Aorta (tissue), 5 donors: ENCODE measurements around the gene NTSR1. TPM values are rescaled to one million over a fixed set of nuclear protein-coding genes. Genes with fewer than 3 reads are reported as not detected.

Experiments used
- ATAC-seq: fragments of 200-7000 bp; cut with Tn5 transposase; one replicate; pipeline ENCODE4 v1.9.1; 2022; ENCODE audit warnings: moderate library complexity; ENCODE audit not compliant: low FRiP score
- DNase-seq, 2 donors: peaks; one replicate each; pipeline ENCODE4 v3.0.0-alpha.2; 2020
- H3K27ac ChIP-seq, 2 donors: one replicate each; pipeline ENCODE4 v1.5.1; 2013; ENCODE audit warnings: low read length in 2 of 2, mild to moderate bottlenecking in 2 of 2, moderate library complexity in 2 of 2, control low read depth in 1 of 2, inconsistent platforms in 1 of 2, low read depth in 1 of 2
- H3K27me3 ChIP-seq, 2 donors: one replicate each; pipeline ENCODE4 v1.6.1; 2013; ENCODE audit warnings: control low read depth in 1 of 2, low read length in 1 of 2, mild to moderate bottlenecking in 1 of 2, moderate library complexity in 1 of 2; ENCODE audit not compliant: insufficient read depth in 2 of 2, control insufficient read depth in 1 of 2
- H3K36me3 ChIP-seq, 2 donors: one replicate each; pipeline ENCODE4 v1.6.1; 2013; ENCODE audit warnings: control low read depth in 1 of 2, low read length in 1 of 2, mild to moderate bottlenecking in 1 of 2; ENCODE audit not compliant: insufficient read depth in 2 of 2, control insufficient read depth in 1 of 2
- H3K4me1 ChIP-seq, 2 donors: one replicate each; pipeline ENCODE4 v1.6.1; 2013; ENCODE audit warnings: low read length in 2 of 2, control low read depth in 1 of 2, mild to moderate bottlenecking in 1 of 2, moderate library complexity in 1 of 2; ENCODE audit not compliant: insufficient read depth in 2 of 2, control insufficient read depth in 1 of 2
- H3K4me3 ChIP-seq, 2 donors: one replicate each; pipeline ENCODE4 v1.5.1; 2013; ENCODE audit warnings: low read length in 2 of 2, control low read depth in 1 of 2, mild to moderate bottlenecking in 1 of 2
- H3K9me3 ChIP-seq: one replicate; pipeline ENCODE4 v1.6.1; 2013; ENCODE audit warnings: mild to moderate bottlenecking, low read length; ENCODE audit not compliant: control insufficient read depth
- WGBS, 2 donors: extraction: QIAGEN DNeasy Blood & Tissue Kit; methylation state at CpG; one replicate each; pipeline ENCODE4 v1.1.7; 2013; 5-methylcytosine and 5-hydroxymethylcytosine counted together
- intact Hi-C, 2 donors: fragments of 100-400 bp; cut with DNase I; formaldehyde crosslinking; loops; one replicate each; pipeline versions ENCODE4 v1.14.2 to v1.15.0; 2022
- polyA plus RNA-seq, 2 donors: library from polyadenylated mRNA; stranded (reverse); fragments of 200-250 nt; gene quantifications; one replicate each; pipeline ENCODE4 v1.2.3, GENCODE V29; 2013
- total RNA-seq, 2 donors: library from RNA; stranded (reverse); fragmentation: NEBNext Ultra II Directional; extraction: Animal tissue kit (Norgen Biotek cat#: 25700); gene quantifications; one replicate each; pipeline ENCODE4 v1.2.1, GENCODE V29; 2021
- donor health status: healthy with polysubstance abuse.
- donor health status: Bipolar disorder and iron deficiency.
- donor health status: DM: no; HTN: no; CAD: no.
- donor health status: DM: no; HTN: no; CAD: no.
- donor health status: DM: yes; HTN: yes; CAD: no.

The NTSR1 gene
- total and polyA plus RNA-seq, 4 donors: not detected

DNA sequence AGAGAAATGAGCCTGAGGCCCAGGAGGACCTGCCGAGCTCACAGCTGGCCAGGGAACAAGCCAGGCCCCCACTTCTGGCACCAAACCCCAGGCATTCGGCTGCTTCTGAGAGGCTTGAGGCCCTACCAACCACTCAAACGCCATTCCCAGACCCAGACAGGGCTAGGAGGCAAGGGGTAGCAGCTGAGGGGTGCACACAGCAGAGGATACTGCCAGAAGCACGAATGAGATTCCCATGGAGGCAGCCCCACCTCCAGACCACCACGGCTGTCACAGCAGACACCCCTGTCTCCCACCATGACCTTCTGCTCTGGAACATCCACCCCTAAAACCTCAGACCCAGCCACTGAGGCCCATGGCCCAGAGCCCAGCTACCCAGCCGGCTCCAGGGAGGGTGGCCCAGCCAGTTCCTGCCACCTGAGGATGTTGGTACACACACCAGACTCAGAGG, 36.1 kb downstream of the NTSR1 start:
- 62% methylated on average over 6 of the region's 6 CpGs for WGBS, 2 donors
- H3K27ac ChIP-seq: no peak overlapping the region
- no peaks in the 10 kb centered on the region for H3K9me3 ChIP-seq
- DNase-seq (peak; percentile 26 to 57), ATAC-seq (no peak)
- H3K4me1 ChIP-seq: no peaks in the 10 kb centered on the region
- intact Hi-C loops: loop anchor here in 1 of 2 donors (5.0 kb wide), 1 partner anchor 52 kb away; no protein-coding TSS in a partner anchor
- H3K4me3 ChIP-seq: no peak overlapping the region
- no peaks in the 10 kb centered on the region for H3K27me3 ChIP-seq
- H3K36me3 ChIP-seq: no peaks in the 10 kb centered on the region

- WGBS, 2 donors: 86 to 88% methylated on average over 11 of the region's 11 CpGs
- H3K27me3 ChIP-seq: no peaks in the 10 kb centered on the region
- ATAC-seq: no peak
Observed at GRCh38 chr20:62745279-62745951, 36.8 kb downstream of the NTSR1 start.

DNA sequence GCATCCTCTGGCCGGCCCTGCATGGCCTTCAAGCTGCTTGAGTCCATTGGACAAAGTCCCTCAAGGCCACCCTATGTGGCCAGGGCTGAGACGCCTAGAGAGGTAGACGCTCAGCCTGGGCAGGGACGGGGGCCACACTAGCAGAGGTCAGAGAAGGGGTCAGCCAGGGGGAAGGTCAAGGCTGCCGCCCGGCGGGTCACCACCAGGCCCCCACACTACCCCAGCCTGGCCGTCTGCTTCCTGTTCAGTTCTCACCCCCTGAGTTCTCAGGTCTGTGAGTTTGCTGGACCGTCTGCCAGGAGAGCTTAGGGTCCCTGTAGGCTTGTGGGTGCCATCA, 37.3 kb downstream of the NTSR1 start:
- H3K36me3 ChIP-seq: no peaks in the 10 kb centered on the region
- intact Hi-C loops: loop anchor here in 1 of 2 donors (5.0 kb wide), 1 partner anchor 54 kb away; no protein-coding TSS in a partner anchor
- no peaks in the 10 kb centered on the region for H3K9me3 ChIP-seq
- no peaks in the 10 kb centered on the region for H3K27me3 ChIP-seq
- 91% methylated on average over 9 of the region's 9 CpGs for WGBS, 2 donors
- ATAC-seq: no peak
- no peak overlapping the region for H3K4me3 ChIP-seq
- H3K4me1 ChIP-seq: no peaks in the 10 kb centered on the region
- no peak overlapping the region for H3K27ac ChIP-seq
- peak; percentile 26 to 66 for DNase-seq

More at GRCh38 chr20:62745279-62745951, 36.8 kb downstream of the NTSR1 start:
- Histone ChIP-seq H3K4me1 (no peaks in the 10 kb centered on the region), H3K36me3 (no peaks in the 10 kb centered on the region), H3K4me3 (no peak overlapping the region), H3K27ac (no peak overlapping the region), H3K9me3 (no peaks in the 10 kb centered on the region)
- no peak for DNase-seq
- intact Hi-C loops: loop anchor here in 1 of 2 donors (5.0 kb wide), 1 partner anchor 53 kb away; no protein-coding TSS in a partner anchor

DNA sequence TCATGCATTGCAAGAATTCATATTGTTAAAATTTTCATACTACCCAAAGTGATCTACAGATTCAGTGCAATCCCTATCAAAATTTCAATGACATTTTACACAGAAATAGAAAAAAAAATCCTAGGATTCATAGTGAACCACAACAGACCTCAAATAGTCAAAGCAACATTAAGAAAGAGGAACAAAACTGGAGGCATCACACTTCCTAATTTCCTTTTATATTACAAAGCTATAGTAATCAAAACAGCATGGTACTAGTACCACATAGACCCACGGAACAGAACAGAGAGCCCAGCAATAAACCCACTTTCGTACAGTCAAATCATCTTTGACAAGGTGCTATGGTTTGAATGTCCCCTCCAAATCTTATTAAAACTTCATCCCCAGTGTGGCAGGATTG, 39.7 kb downstream of the NTSR1 start:
- H3K36me3 ChIP-seq: no peaks in the 10 kb centered on the region
- intact Hi-C loops: loop anchor here in 1 of 2 donors (5.0 kb wide), 1 partner anchor 56 kb away; no protein-coding TSS in a partner anchor
- H3K4me3 ChIP-seq: no peak overlapping the region
- no peaks in the 10 kb centered on the region for H3K9me3 ChIP-seq
- DNase-seq (no peak), ATAC-seq (no peak)
- H3K27me3 ChIP-seq: no peaks in the 10 kb centered on the region
- H3K27ac ChIP-seq: no peak overlapping the region
- H3K4me1 ChIP-seq: no peaks in the 10 kb centered on the region
- WGBS, 2 donors: 92% methylated on average over 2 of the region's 2 CpGs

- intact Hi-C loops: loop anchor here in 1 of 2 donors (5.0 kb wide), 1 partner anchor 58 kb away; no protein-coding TSS in a partner anchor
- 67 to 81% methylated on average over 27 of the region's 27 CpGs for WGBS, 2 donors
- Histone ChIP-seq H3K9me3 (no peaks in the 10 kb centered on the region), H3K27ac (no peak overlapping the region), H3K27me3 (no peaks in the 10 kb centered on the region), H3K4me3 (no peak overlapping the region), H3K4me1 (no peaks in the 10 kb centered on the region), H3K36me3 (no peaks in the 10 kb centered on the region)
- DNase-seq: peak in 1 of 2 donors; percentile 41
- ATAC-seq: no peak
Observed at GRCh38 chr20:62749851-62750445, 41.3 kb downstream of the NTSR1 start.

DNA sequence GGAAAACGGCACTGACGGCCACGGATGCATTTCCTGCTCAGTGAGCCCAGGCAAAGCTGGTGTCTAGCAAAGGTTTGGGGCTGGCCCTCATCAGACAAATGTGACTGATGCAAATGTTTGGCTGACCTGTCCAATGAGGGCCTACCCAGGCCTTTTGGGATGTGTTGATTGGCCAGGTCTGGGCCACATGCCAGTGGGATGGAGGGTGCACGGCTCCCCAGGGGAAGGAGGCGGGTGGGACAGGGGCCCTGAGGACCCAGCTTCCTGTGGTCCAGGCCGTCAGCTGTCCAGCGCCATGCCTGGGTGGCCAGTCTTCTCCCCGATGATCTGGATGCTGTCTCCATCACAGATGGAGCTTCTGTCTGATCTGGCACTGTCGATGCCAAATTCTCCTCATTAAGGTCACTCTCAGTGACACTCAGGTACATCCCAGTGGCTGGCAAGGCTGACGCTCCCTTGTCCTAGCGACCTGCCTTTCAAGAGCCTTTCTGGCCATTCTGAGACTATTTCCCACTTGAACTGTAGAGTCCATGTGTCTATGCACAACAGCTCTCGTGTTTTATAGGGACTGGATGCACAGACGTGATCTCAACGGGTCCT, 43.0 kb downstream of the NTSR1 start:
- intact Hi-C loops: no loop called here
- H3K4me3 ChIP-seq: no peak overlapping the region
- DNase-seq (peak; percentile 30 to 55), ATAC-seq (no peak)
- H3K36me3 ChIP-seq: no peaks in the 10 kb centered on the region
- no peak overlapping the region for H3K27ac ChIP-seq
- WGBS, 2 donors: 79 to 83% methylated on average over 14 of the region's 14 CpGs
- H3K27me3 ChIP-seq: no peaks in the 10 kb centered on the region
- no peaks in the 10 kb centered on the region for H3K4me1 ChIP-seq
- H3K9me3 ChIP-seq: no peaks in the 10 kb centered on the region

GRCh38 chr20:62752181-62752670, 43.6 kb downstream of the NTSR1 start:
- 29 to 34% methylated on average over 21 to 22 of the region's 22 CpGs for WGBS, 2 donors
- Histone ChIP-seq H3K9me3 (no peaks in the 10 kb centered on the region), H3K4me3 (no peak overlapping the region), H3K27me3 (no peaks in the 10 kb centered on the region), H3K4me1 (no peaks in the 10 kb centered on the region), H3K36me3 (no peaks in the 10 kb centered on the region), H3K27ac (no peak overlapping the region)
- DNase-seq (peak; percentile 41 to 68), ATAC-seq (no peak)
- intact Hi-C loops: no loop called here

DNA sequence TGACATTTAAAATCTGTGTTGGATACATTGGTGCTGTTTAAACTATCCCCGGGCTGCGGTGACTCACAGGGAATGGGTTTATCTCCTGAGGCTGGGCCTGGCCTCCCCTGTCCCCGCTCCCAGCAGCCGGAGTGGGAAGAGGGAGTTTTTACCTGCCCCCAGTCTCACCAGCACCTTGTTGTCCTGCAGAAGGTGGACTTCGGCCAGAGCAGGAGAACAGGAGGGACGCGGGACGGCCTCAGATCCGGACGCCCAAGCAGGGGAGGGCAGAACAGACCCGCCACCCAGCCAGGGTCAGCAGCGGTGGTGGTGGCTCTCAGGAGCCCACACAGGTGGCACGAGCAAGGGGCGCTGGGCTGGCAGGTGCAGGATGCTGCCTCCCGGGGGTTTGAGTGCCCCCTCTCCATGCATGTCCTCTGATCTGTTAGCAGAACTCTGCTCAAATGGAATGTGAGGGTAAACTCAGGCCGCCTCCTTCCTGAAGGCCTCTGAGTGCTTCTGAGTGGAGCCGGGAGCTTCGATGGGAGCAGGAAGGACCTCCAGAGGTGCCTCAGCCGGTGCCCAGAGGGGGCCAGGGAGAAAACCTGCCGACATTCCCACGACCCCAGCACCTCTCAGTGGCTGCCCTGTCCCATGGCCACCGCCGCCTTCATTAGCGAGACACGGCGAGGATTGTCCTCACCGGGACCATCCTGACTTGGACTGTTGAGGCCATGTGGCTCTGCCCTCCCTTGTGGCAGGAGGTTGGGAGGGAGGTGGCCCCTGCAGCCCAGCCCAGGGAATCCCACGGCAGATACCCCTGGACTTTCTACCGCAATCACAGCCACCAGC, 44.2 kb downstream of the NTSR1 start:
- Histone ChIP-seq H3K9me3 (peaks cover 3% of the 10 kb centered on the region), H3K4me1 (no peaks in the 10 kb centered on the region), H3K4me3 (no peak overlapping the region), H3K27me3 (no peaks in the 10 kb centered on the region), H3K27ac (no peak overlapping the region), H3K36me3 (no peaks in the 10 kb centered on the region)
- peak; percentile 29 to 70 for DNase-seq
- WGBS, 2 donors: 75 to 78% methylated on average over 29 of the region's 29 CpGs
- ATAC-seq: no peak
- intact Hi-C loops: no loop called here
